ENCODE measurements around the gene USH2A.

DNA sequence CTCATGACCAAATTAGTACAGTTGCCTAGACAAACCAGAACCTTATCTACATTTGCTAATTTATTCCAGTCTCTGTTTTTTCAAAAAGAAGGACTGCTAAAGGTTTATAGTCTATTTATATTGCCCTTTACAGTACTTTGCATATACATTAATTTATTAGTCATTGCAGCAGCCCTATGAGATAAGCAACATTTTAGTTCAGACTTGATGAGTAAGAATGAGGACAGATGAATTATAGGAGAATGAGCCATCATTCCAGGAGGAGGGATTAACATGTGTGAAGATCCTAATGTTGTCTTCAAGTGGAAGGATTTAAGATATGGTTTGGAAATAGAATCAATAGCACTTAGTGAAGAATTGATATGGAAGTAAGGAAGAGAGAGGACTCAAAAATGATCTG lies 703.7 kb downstream of the USH2A start:
- TF ChIP-seq POLR2AphosphoS5 (IDR thresholded peaks at IDR 0.05): no peak
- TF ChIP-seq, protein P1, sequence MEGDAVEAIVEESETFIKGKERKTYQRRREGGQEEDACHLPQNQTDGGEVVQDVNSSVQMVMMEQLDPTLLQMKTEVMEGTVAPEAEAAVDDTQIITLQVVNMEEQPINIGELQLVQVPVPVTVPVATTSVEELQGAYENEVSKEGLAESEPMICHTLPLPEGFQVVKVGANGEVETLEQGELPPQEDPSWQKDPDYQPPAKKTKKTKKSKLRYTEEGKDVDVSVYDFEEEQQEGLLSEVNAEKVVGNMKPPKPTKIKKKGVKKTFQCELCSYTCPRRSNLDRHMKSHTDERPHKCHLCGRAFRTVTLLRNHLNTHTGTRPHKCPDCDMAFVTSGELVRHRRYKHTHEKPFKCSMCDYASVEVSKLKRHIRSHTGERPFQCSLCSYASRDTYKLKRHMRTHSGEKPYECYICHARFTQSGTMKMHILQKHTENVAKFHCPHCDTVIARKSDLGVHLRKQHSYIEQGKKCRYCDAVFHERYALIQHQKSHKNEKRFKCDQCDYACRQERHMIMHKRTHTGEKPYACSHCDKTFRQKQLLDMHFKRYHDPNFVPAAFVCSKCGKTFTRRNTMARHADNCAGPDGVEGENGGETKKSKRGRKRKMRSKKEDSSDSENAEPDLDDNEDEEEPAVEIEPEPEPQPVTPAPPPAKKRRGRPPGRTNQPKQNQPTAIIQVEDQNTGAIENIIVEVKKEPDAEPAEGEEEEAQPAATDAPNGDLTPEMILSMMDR (IDR thresholded peaks at IDR 0.05): no peak

Data from breast epithelium (tissue), 3 donors.